ENCODE results near the gene ARHGAP8. TPM values are rescaled to one million over a fixed set of nuclear protein-coding genes. Genes with fewer than 3 reads are reported as not detected.

Gene ARHGAP8
- total and polyA plus RNA-seq, 2 donors (not counting 3 experiments of a cell fraction or from before 2014, with no cell fraction given): not detected

GRCh38 chr22:44861245-44861644 is 108.9 kb downstream of the ARHGAP8 start:
- no peaks in the 10 kb centered on the region for H3K4me1 ChIP-seq (ENCODE audit: control insufficient read depth, extremely low read depth, insufficient read depth, low read length)
- H3K27ac ChIP-seq (ENCODE audit: insufficient read depth, low read depth, low read length): no peak overlapping the region
- no TSS peak for BruUV-seq (replicated peaks)
- H3K9me3 ChIP-seq (replicated peaks; ENCODE audit: control insufficient read depth, insufficient read depth, low read length): peaks cover 5% of the 10 kb centered on the region
- H4K20me1 ChIP-seq (replicated peaks; ENCODE audit: control insufficient read depth, extremely low read depth, insufficient read depth, low read length): no peaks in the 10 kb centered on the region
- H3K36me3 ChIP-seq (ENCODE audit: control insufficient read depth in 2 of 2, extremely low read depth in 1 of 2, insufficient read depth in 2 of 2, low read length in 2 of 2): no peaks in the 10 kb centered on the region
- no peak overlapping the region for H3K4me3 ChIP-seq (replicated peaks in 1 of 3; ENCODE audit: insufficient read depth in 1 of 3, low read depth in 1 of 3, low read length in 3 of 3)
- ChIA-PET POLR2A (no interaction called here), CTCF (no interaction called here)
- TF ChIP-seq EZH2 (IDR thresholded peaks at IDR 0.05; ENCODE audit: borderline replicate concordance, low read depth, low read length, severe bottlenecking): no peak
- TF ChIP-seq JUN (IDR thresholded peaks at IDR 0.05; ENCODE audit: borderline replicate concordance, insufficient read depth, insufficient read length, low read depth): no peak
- TF ChIP-seq FOS (IDR thresholded peaks at IDR 0.05; ENCODE audit: borderline replicate concordance, insufficient read depth, low read length): no peak
- TF ChIP-seq GATA2 (IDR thresholded peaks at IDR 0.05; ENCODE audit: insufficient read depth, insufficient read length, low read depth, low read length): no peak
- no peak for TF ChIP-seq MYC (IDR thresholded peaks at IDR 0.05; ENCODE audit: low read depth, low read length)
- TF ChIP-seq POLR2A (IDR thresholded peaks at IDR 0.05; ENCODE audit: low read depth, low read length): no peak
- TF ChIP-seq CTCF (IDR thresholded peaks at IDR 0.05; ENCODE audit: extremely low read depth in 1 of 2, insufficient read depth in 1 of 2, low read depth in 1 of 2, low read length in 2 of 2): no peak
- no peak for TF ChIP-seq MAX (IDR thresholded peaks at IDR 0.05; ENCODE audit: insufficient read depth, insufficient read length)
- no peak for TF ChIP-seq POLR2AphosphoS5 (IDR thresholded peaks at IDR 0.05; ENCODE audit: insufficient read depth, low read depth, low read length)
- dilution Hi-C loops (cut with MboI; ENCODE audit: extremely low pct_ligation_motif_present, low sequenced_read_pairs): no loop called here
- H2AFZ ChIP-seq (ENCODE audit: low read depth, low read length): no peak overlapping the region
- intact Hi-C loops (cut with micrococcal nuclease): no loop called here
- no peaks in the 10 kb centered on the region for H3K27me3 ChIP-seq (ENCODE audit: control insufficient read depth in 2 of 2, insufficient read depth in 2 of 2, low read length in 2 of 2)
- H3K9ac ChIP-seq (replicated peaks; ENCODE audit: extremely low read depth, insufficient read depth, low read length): no peak overlapping the region
- FAIRE-seq (no peak), DNase-seq (ENCODE audit: low read depth, low spot score) (no peak)
- no peaks in the 10 kb centered on the region for H3K79me2 ChIP-seq (ENCODE audit: control insufficient read depth, insufficient read depth, low read length)
- H3K4me2 ChIP-seq (ENCODE audit: insufficient read depth, low read length): no peak overlapping the region
- no peaks in the 10 kb centered on the region for H3K9me1 ChIP-seq (replicated peaks; ENCODE audit: control insufficient read depth, extremely low read depth, insufficient read depth, low read length)
